IMR-90 (cell line): ENCODE data around the gene ADGRG3.

Experiments used
- CEBPB ChIP-seq: IDR thresholded peaks from 2 replicates; pipeline ENCODE4 v1.6.1; 2012; ENCODE audit warnings: low read depth, low read length, improper control_type of control experiment
- CHD1 ChIP-seq: IDR thresholded peaks from 2 replicates; pipeline ENCODE4 v1.6.1; 2012; ENCODE audit warnings: low read depth, low read length, improper control_type of control experiment
- CTCF ChIP-seq: conservative IDR thresholded peaks from 2 replicates; pipeline ENCODE4 v1.5.1; 2012; ENCODE audit warnings: mild to moderate bottlenecking, low read depth, low read length, improper control_type of control experiment
- ELK1 ChIP-seq: fragments of 150-350 bp; IDR thresholded peaks from 2 replicates; pipeline ENCODE4 v1.6.1; 2016; ENCODE audit warnings: low read depth, mild to moderate bottlenecking, low read length, moderate library complexity, borderline replicate concordance
- MAZ ChIP-seq: IDR thresholded peaks from 2 replicates; pipeline ENCODE4 v1.6.1; 2012; ENCODE audit warnings: low read depth, mild to moderate bottlenecking, low read length, improper control_type of control experiment, moderate library complexity, borderline replicate concordance
- NFE2L2 ChIP-seq: fragments of 150-350 bp; IDR thresholded peaks from 2 replicates; pipeline ENCODE4 v1.6.1; 2016; ENCODE audit warnings: low read depth, mild to moderate bottlenecking, low read length
- POLR2A ChIP-seq: IDR thresholded peaks from 2 replicates; pipeline ENCODE4 v1.6.1; 2012; ENCODE audit warnings: mild to moderate bottlenecking, low read depth, low read length
- RAD21 ChIP-seq: IDR thresholded peaks from 2 replicates; pipeline ENCODE4 v1.6.1; 2012; ENCODE audit warnings: low read length, improper control_type of control experiment
- RCOR1 ChIP-seq: IDR thresholded peaks from 2 replicates; pipeline ENCODE4 v1.6.1; 2012; ENCODE audit warnings: mild to moderate bottlenecking, low read length, improper control_type of control experiment; ENCODE audit not compliant: insufficient replicate concordance

- TF ChIP-seq CEBPB (no peak), CTCF (peak; percentile 100; the same call in 1 of the 2 replicates), RAD21 (peak; percentile 99), POLR2A (peak; percentile 67), RCOR1 (peak; percentile 71), CHD1 (no peak), NFE2L2 (no peak), ELK1 (no peak), MAZ (0 out of 2 replicates have a peak, but pooled peaks have one; percentile 45)
Observed at GRCh38 chr16:57648581-57649442, 19.3 kb upstream of the ADGRG3 start.
